Endothelial cell (in vitro differentiated cells): ENCODE data around the gene RPS6KA6. TPM values are rescaled to one million over a fixed set of nuclear protein-coding genes. Genes with fewer than 3 reads are reported as not detected.

ENCODE experiments used
- DNase-seq: peaks from one replicate; pipeline ENCODE4 v3.0.0; 2021; ENCODE audit warnings: low spot score
- H3K27ac Mint-ChIP-seq: one replicate; pipeline ENCODE4 v1.8.0; 2021; ENCODE audit warnings: mixed read lengths, inconsistent platforms; ENCODE audit not compliant: unreplicated experiment
- H3K27me3 Mint-ChIP-seq: one replicate; pipeline ENCODE4 v1.8.0; 2021; ENCODE audit warnings: mild to moderate bottlenecking, moderate library complexity, mixed read lengths, inconsistent platforms; ENCODE audit not compliant: unreplicated experiment
- H3K36me3 Mint-ChIP-seq: one replicate; pipeline ENCODE4 v1.8.0; 2021; ENCODE audit warnings: mild to moderate bottlenecking, low read depth, mixed read lengths, inconsistent platforms; ENCODE audit not compliant: unreplicated experiment
- H3K4me1 Mint-ChIP-seq: one replicate; pipeline ENCODE4 v1.8.0; 2021; ENCODE audit warnings: mild to moderate bottlenecking, mixed read lengths, inconsistent platforms; ENCODE audit not compliant: unreplicated experiment
- H3K4me3 Mint-ChIP-seq: one replicate; pipeline ENCODE4 v1.8.0; 2021; ENCODE audit warnings: mild to moderate bottlenecking, mixed read lengths, inconsistent platforms; ENCODE audit not compliant: unreplicated experiment
- H3K9me3 Mint-ChIP-seq: one replicate; pipeline ENCODE4 v1.8.0; 2021; ENCODE audit warnings: mixed read lengths, inconsistent platforms; ENCODE audit not compliant: unreplicated experiment
- CTCF ChIP-seq: fragments of 200-600 bp; sonication (generic); IDR thresholded peaks from one replicate; pipeline ENCODE4 v1.5.0; 2021; ENCODE audit warnings: antibody characterized with exemption; ENCODE audit not compliant: unreplicated experiment
- total RNA-seq: library from RNA; stranded (reverse); fragmentation: NEBNext Ultra II Directional; extraction: Animal tissue kit (Norgen Biotek cat#: 25700); gene quantifications from one replicate; pipeline ENCODE4 v1.2.1, GENCODE V29; 2021; ENCODE audit not compliant: unreplicated experiment

Gene RPS6KA6
- total RNA-seq, 1 donor from 2014 or later = 7.4 TPM

GRCh38 chrX:84144281-84144680 is 43.7 kb downstream of the RPS6KA6 start:
- no peaks in the 10 kb centered on the region for H3K9me3 Mint-ChIP-seq
- no peak overlapping the region for H3K4me3 Mint-ChIP-seq
- no peaks in the 10 kb centered on the region for H3K27me3 Mint-ChIP-seq
- H3K27ac Mint-ChIP-seq = no peak overlapping the region
- TF ChIP-seq CTCF = no peak
- DNase-seq = no peak
- H3K4me1 Mint-ChIP-seq = peaks cover 7% of the 10 kb centered on the region
- H3K36me3 Mint-ChIP-seq = no peaks in the 10 kb centered on the region

- H3K36me3 Mint-ChIP-seq = no peaks in the 10 kb centered on the region
- no peaks in the 10 kb centered on the region for H3K27me3 Mint-ChIP-seq
Observed at GRCh38 chrX:84133023-84133422, 55.0 kb downstream of the RPS6KA6 start.

DNA sequence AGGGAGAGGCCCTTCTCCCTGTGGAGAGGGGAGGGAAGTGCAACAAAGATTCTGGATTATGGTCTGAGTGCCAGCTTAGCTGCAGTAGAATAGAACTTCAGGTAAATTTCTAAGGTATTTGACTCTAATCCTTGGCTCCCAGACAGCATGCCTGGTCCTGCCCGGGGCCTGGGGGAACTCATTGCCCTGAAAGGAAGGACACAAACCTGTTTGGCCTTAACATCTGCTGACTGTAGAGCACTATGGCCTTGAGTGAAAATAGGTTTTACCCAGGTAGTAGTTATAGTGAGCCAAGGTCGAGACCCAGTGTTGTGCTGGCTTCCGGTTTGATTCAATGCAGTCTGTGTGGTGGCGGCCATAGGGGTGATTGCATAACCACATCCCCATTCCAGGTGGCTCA is 64.4 kb downstream of the RPS6KA6 start:
- H3K9me3 Mint-ChIP-seq = no peaks in the 10 kb centered on the region
- TF ChIP-seq CTCF = no peak
- H3K4me1 Mint-ChIP-seq = no peaks in the 10 kb centered on the region
- no peak overlapping the region for H3K27ac Mint-ChIP-seq
- H3K36me3 Mint-ChIP-seq = peaks cover 4% of the 10 kb centered on the region
- DNase-seq = no peak
- H3K4me3 Mint-ChIP-seq = no peak overlapping the region
- no peaks in the 10 kb centered on the region for H3K27me3 Mint-ChIP-seq

More at GRCh38 chrX:84133023-84133422, 55.0 kb downstream of the RPS6KA6 start:
- Mint-ChIP-seq H3K27ac (no peak overlapping the region), H3K9me3 (no peaks in the 10 kb centered on the region), H3K4me1 (no peaks in the 10 kb centered on the region), H3K4me3 (no peak overlapping the region)
- no peak for DNase-seq
- TF ChIP-seq CTCF = no peak

DNA sequence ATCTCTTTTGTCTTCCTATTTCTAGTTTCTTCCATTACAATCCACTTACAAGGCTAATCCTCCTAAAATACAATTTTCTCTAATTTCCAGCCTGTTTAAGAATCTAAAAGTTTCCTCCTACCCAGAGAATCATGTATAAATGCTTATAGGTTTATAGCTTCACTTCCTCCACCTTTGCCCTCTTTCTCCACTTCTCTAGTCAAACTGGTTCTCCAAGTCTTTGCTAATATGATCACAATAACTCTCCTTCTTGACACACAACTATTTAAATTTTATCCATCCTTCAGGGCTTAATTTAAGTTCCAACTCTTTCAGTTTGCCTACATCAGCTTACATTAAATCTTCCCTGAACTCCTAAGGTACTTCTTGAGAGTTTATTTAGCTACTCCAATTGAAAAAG is 69.2 kb downstream of the RPS6KA6 start:
- TF ChIP-seq CTCF = no peak
- no peaks in the 10 kb centered on the region for H3K27me3 Mint-ChIP-seq
- H3K9me3 Mint-ChIP-seq = no peaks in the 10 kb centered on the region
- no peak for DNase-seq
- no peak overlapping the region for H3K4me3 Mint-ChIP-seq
- no peaks in the 10 kb centered on the region for H3K4me1 Mint-ChIP-seq
- no peak overlapping the region for H3K27ac Mint-ChIP-seq
- H3K36me3 Mint-ChIP-seq = peaks cover 4% of the 10 kb centered on the region

DNA sequence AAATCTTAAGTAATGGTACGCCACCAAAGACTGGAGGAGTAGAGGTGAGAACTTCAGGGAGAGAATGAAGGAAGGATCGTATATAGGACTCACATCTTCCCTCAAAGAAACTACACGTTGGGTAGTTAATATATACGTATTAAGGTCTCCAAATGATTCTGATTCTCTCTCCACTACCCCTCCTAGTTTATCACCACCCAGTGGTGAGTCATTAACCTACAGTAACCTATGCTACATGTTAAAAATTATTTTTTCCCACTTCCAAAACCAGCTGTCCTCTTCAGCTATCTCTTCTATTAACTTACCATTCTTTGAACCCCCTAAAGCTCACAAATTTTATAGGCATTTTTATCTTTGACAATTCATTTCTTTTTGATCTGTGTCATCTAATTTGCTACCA is 69.7 kb downstream of the RPS6KA6 start:
- Mint-ChIP-seq H3K36me3 (peaks cover 4% of the 10 kb centered on the region), H3K27me3 (no peaks in the 10 kb centered on the region), H3K4me1 (no peaks in the 10 kb centered on the region), H3K27ac (no peak overlapping the region), H3K9me3 (no peaks in the 10 kb centered on the region), H3K4me3 (no peak overlapping the region)
- DNase-seq = no peak
- no peak for TF ChIP-seq CTCF
